ENCODE data around the gene ASIC4. TPM values are rescaled to one million over a fixed set of nuclear protein-coding genes. Genes with fewer than 3 reads are reported as not detected.

ASIC4 gene
- total and polyA plus RNA-seq, 2 of the 13 experiments (the other 11 are each of a cell fraction or from before 2014, with no cell fraction given) = 0.03 TPM; not detected in 1

GRCh38 chr2:219542931-219543595, 28.8 kb downstream of the ASIC4 start (continued):
- TF ChIP-seq ZBTB44 (CRISPR knock-in tag; IDR thresholded peaks at IDR 0.05) = no peak
- TF ChIP-seq NFIB (CRISPR knock-in tag; IDR thresholded peaks at IDR 0.05; ENCODE audit: borderline replicate concordance) = no peak
- TF ChIP-seq TEAD3 (CRISPR knock-in tag; optimal IDR thresholded peaks at IDR 0.05; ENCODE audit: borderline replicate concordance) = peak; percentile 55
- 0 out of 2 replicates have a peak, but pooled peaks have one; percentile 44 for TF ChIP-seq ZNF737 (CRISPR knock-in tag; IDR thresholded peaks at IDR 0.05; ENCODE audit: borderline replicate concordance)
- TF ChIP-seq DDIT3 (CRISPR knock-in tag; IDR thresholded peaks at IDR 0.05) = 0 out of 2 replicates have a peak, but pooled peaks have one; percentile 44
- TF ChIP-seq TRIM24 (CRISPR knock-in tag; IDR thresholded peaks at IDR 0.05) = no peak
- no peak for TF ChIP-seq TBL1XR1 (IDR thresholded peaks at IDR 0.05; ENCODE audit: borderline replicate concordance, low read length, partially characterized antibody)
- TF ChIP-seq HOXA9 (CRISPR knock-in tag; IDR thresholded peaks at IDR 0.05; ENCODE audit: borderline replicate concordance) = peak; percentile 66; the same call in 1 of the 2 replicates
- peak; percentile 38 to 76; a peak in 3 of 4 replicates for TF ChIP-seq HMGXB4 (CRISPR knock-in tag; IDR thresholded peaks at IDR 0.05; ENCODE audit: borderline replicate concordance in 1 of 2, low read depth in 1 of 2)
- TF ChIP-seq ZNF609 (CRISPR knock-in tag; IDR thresholded peaks at IDR 0.05; ENCODE audit: borderline replicate concordance) = no peak; the same call in 1 of the 2 replicates
- peak; percentile 64; the same call in 1 of the 2 replicates for TF ChIP-seq BRD4 (CRISPR knock-in tag; IDR thresholded peaks at IDR 0.05)
- 0 out of 2 replicates have a peak, but pooled peaks have one; percentile 58 for TF ChIP-seq HOXD1 (CRISPR knock-in tag; IDR thresholded peaks at IDR 0.05)
- peak; percentile 61; the same call in 1 of the 2 replicates for TF ChIP-seq ZBED4 (CRISPR knock-in tag; IDR thresholded peaks at IDR 0.05; ENCODE audit: borderline replicate concordance)

Measured in HepG2 (cell line).